NCI-H446 treated with DMSO at 0.1 percent for 48 hours (cell line): ENCODE measurements around the gene CCNF.

Experiments used
- DNase-seq: peaks from one replicate; lab custom pipeline; 2025; lab: John Stamatoyannopoulos, UW

The CCNF gene

GRCh38 chr16:2457267-2457666, 28.0 kb downstream of the CCNF start:
- DNase-seq, result no peak

DNA sequence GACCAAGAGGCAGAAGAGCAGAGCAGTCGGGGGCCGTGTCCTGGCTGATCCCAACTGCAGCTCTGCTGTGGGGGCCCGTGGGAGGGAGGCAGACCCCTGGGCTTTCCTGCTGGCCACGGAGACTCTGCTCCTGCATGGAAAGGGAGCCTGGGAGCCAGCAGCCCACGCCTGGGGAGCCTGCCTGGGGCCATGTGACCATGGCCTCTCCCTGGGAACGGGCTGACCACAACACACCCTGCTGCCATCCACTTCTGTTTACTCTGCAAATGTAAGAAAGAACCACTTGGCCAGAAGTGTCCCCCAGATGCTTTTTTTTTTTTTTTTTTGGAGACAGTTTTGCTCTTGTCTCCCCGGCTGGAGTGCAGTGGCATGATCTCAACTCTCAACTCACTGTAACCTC, 28.7 kb downstream of the CCNF start:
- DNase-seq, result no peak

DNA sequence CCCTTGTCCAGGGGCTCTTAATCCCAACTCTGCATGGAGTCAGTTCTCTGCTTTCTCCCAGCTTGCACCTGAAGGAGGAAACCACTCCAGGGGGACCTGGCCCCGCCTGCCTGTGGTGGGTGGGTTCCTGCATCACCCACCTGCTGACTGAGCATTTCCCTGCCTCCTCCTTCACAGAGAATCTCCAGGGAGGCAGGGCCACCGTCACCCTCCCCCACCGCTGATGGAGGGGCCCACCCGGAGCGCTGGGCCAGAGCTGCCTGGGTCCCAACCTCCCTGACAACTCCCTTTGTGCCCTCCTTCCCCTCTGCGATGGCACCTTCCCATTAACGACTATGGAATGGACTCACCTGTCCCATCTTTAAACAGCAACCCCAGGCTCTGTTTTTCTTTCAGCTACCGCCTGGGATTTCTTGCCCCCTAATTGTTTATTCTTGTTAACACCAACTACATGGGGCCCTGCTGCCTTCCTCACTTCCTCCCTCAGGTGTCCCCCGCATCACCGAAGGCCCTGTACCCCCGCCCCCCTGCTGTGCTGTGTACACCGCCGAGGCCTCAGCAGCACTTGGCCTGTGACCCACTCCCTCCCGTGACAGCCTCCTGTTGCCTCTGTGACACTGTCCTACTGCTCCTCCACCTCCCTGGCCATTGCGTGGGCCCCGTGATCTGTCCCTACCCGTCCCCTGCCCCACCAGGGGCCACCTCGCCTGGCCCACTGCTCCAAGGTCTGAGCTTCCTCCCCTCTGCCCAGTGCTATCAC, 29.8 kb downstream of the CCNF start:
- no peak for DNase-seq

DNA sequence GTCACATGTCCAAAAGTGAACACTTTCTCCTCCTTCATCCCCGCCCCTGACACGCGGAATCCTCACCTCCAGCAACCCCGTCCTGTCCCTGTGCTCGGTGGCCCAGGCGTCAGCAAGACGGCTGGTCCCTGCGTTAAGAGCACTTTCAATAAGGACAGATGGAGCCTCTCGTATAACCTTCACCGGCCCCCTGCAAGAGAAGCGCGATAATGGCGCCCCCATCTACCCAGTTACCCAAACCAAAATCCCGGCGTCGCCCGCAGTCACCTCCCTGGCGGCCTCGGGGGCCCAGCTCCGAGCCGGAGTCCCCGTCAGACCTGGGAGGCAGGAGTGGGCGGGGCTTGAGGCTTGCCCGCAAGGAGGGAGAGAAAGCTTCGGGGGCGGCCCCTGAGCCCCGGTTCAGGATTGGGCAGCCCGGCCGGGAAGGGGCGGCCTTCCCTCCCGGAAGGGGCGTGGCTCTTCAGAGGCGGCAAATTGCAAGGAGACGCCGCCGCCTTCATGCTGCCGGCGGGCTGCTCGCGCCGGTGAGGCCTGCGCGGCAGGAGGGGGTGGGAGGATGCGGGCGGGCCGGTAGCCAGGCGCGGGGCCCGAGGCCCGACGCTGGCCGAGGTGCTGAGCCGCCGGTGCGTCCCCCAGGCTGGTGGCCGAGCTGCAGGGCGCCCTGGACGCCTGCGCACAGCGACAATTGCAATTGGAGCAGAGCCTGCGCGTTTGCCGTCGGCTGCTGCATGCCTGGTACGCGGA, 30.6 kb downstream of the CCNF start, which contains the start of gene TEDC2:
TSS of gene TEDC2 (plus strand) at position 463 of the 744 bp plus-strand sequence. CDS start at position 499, 36 bp downstream.
- peak; percentile 85 for DNase-seq

- no peak for DNase-seq
These were observed 31.1 kb downstream of the CCNF start for GRCh38 chr16:2460391-2460713.

DNA sequence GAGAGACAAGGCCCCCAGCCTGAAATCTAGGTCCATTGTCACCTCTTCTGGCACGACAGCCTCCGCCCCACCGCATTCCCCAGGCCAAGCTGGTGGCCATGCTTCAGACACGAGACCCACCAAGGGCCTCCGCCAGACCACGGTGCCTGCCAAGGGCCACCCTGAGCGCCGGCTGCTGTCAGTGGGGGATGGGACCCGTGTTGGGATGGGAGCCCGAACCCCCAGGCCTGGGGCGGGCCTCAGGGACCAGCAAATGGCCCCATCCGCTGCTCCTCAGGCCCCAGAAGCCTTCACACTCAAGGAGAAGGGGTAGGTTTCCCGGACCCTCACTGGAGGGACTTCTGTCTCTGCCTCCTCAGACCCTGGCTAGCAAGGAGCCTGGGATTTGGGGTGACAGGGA, 31.7 kb downstream of the CCNF start:
- no peak for DNase-seq

DNA sequence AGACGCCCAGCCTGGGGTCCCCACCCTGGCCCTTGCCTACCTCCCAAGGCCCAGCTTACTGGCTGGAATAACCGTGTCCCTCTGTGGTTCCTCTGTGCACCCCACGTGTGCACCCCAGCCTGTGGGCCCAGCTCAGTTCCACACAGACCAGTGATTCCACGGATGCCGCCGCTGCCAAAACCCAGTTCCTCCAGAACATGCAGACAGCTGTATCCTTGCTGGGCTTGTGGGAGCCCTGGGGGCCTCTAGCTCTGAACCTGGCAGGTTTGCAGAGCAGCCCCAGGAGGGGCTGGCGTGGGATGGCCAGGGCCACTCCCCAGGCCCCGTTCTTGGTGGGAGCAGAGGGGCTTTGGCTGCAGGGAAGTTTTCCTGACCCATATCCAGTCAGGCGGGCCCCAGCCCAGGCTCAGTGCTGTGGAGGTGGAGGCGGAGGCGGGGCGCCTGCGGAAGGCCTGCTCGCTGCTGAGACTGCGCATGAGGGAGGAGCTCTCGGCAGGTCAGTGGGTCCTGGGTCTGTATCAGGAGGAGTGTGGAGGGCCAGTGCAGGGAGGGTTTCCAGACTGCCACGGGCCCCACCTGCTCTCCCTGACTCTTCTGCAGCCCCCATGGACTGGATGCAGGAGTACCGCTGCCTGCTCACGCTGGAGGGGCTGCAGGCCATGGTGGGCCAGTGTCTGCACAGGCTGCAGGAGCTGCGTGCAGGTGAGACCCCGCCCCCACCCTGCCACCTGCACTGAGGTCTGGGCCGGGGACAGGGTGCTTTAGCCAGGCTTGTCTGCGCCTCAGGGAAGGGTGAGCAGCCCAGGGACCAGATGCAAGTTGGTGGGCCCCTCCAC, 33.0 kb downstream of the CCNF start:
- DNase-seq, result no peak

DNA sequence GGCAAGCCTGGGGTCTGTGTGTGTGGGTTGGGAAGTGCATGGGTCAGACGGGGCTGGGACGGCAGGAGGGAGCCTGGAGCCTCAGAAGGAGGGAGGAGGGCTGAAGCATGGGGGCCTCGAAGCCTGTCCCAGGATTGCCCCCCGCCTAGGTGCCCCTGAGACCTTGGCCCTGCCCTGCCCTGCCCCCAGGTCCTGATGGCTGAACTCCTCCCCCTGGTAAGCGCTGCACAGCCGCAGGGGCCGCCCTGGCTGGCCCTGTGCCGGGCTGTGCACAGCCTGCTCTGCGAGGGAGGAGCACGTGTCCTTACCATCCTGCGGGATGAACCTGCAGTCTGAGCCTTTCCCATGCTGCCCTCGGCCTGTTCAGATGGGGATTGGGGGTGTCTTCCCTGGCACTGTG, 35.1 kb downstream of the CCNF start:
- DNase-seq, result no peak

GRCh38 chr16:2465653-2466415, 36.6 kb downstream of the CCNF start:
- DNase-seq, result no peak

- DNase-seq, result no peak
These were observed 37.6 kb downstream of the CCNF start for GRCh38 chr16:2466667-2467527.

- peak; percentile 52 for DNase-seq
These were observed 38.4 kb downstream of the CCNF start for GRCh38 chr16:2467528-2468232.

DNA sequence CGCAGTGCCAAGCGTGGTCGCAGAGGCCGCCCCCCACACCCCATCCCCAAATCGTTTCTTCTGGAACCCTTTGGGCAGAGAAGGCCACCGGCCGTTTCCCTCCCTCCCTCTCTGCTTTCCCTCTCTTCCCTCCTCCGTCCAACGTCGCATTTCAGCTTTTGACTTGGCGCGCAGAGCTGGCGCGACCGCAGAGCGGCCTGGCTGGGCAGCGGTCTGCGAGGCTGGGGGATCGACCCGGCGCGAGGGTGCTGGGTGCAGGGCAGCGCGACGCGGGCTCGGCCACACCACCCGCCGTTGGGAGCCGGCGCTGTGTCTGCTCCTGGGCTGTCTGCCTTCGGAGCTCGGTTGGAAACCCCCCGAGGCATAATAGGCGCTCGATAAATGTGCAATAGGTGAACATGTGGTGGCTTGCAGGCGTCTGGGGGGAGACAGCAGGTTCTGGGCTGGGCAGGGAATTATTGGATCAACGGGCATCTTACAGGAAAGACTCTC, 39.0 kb downstream of the CCNF start:
- DNase-seq, result peak; percentile 86

GRCh38 chr16:2468725-2469398, 39.6 kb downstream of the CCNF start:
- DNase-seq, result peak; percentile 90

- no peak for DNase-seq
These were observed 40.4 kb downstream of the CCNF start for GRCh38 chr16:2469399-2470233.

DNA sequence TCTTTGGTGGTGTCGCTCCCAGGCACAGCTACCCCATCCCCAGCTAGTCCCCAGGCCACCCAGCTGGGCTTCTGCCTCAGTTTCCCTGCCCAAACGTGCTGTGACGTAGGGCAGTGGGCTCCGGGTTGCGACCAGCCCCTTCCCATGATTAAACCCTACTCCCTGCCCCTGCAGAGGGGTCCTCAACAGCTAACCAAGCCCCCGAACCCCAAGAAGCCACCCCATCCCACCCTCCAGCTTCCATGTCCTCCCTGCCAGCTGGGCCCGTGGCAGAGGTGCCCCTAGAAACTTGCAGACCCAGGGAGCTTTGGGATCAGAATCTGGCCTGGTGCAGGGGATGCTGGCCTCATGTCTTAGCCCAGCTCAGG, 41.0 kb downstream of the CCNF start:
- DNase-seq, result no peak

GRCh38 chr16:2470603-2471015, 41.4 kb downstream of the CCNF start:
- peak; percentile 89 for DNase-seq

DNA sequence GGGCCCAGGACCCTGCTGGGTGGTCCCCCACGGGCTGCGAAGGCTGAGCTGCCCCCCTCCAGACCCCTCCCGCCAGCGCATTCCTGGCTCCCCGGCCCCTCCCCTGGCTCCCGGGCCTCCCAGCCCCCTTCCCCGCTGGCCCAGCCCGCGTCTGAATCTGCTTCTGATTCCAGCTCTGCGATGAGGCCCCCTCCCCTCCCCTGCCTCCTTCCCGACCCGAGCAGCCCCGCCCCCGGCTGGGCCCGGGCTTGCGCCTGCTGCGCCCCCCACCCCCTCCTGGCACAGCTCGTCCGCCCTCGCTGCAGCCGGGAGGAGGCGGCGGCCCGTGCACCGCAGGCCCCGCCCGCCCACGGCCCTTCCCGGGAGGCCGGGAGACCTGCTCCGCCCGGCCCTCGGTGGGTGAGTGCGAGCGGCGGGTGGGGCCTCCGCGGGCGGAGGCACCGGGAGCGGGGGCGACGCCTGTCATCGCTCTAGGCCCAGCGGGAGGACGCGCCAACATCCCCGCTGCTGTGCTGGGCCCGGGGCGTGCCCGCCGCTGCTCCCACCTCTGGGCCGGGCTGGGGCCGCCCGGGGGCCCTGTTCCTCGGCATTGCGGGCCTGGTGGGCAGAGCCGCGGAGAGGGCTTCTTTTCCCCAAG, 41.9 kb downstream of the CCNF start, which contains the start of gene NTN3:
TSS of gene NTN3 (plus strand) at position 282 of the 637 bp plus-strand sequence. CDS start 405 bp downstream, outside the sequence.
- DNase-seq, result peak; percentile 83
